Liver (tissue), 9 donors: ENCODE measurements around the gene KPNA2. TPM values are rescaled to one million over a fixed set of nuclear protein-coding genes. Genes with fewer than 3 reads are reported as not detected.
"Not testable (repeated sequence)": the region's sequence is repeated elsewhere in the genome, so short reads cannot be mapped to it uniquely, and the experiment has no call there.

ENCODE experiments used
- DNase-seq: peaks from one replicate; pipeline ENCODE4 v3.0.0-alpha.2; 2017; ENCODE audit warnings: low spot score
- H3K27ac ChIP-seq, 2 donors: one replicate each; pipeline ENCODE4 v1.7.0; 2013; ENCODE audit warnings: inconsistent platforms in 2 of 2, low read length in 2 of 2, control low read depth in 1 of 2, low read depth in 1 of 2, mild to moderate bottlenecking in 1 of 2
- H3K27me3 ChIP-seq, 4 donors: one replicate each; pipeline versions ENCODE4 v1.6.1 to v1.7.0; 2013; ENCODE audit warnings: low read length in 3 of 4, inconsistent platforms in 1 of 4, mild to moderate bottlenecking in 1 of 4, moderate library complexity in 1 of 4; ENCODE audit not compliant: control insufficient read depth in 4 of 4, insufficient read depth in 4 of 4
- H3K36me3 ChIP-seq, 4 donors: one replicate each; pipeline versions ENCODE4 v1.6.1 to v1.7.0; 2013; ENCODE audit warnings: low read length in 3 of 4, mild to moderate bottlenecking in 3 of 4, low read depth in 1 of 4, moderate library complexity in 1 of 4; ENCODE audit not compliant: control insufficient read depth in 4 of 4, insufficient read depth in 3 of 4
- H3K4me1 ChIP-seq, 4 donors: one replicate each; pipeline versions ENCODE4 v1.6.1 to v1.7.0; 2013; ENCODE audit warnings: low read length in 3 of 4, mild to moderate bottlenecking in 3 of 4, moderate library complexity in 1 of 4; ENCODE audit not compliant: control insufficient read depth in 4 of 4, insufficient read depth in 4 of 4
- H3K4me3 ChIP-seq, 3 donors: one replicate each; pipeline versions ENCODE4 v1.6.1 to v1.7.0; 2013; ENCODE audit warnings: low read length in 3 of 3, control low read depth in 1 of 3, low read depth in 1 of 3, mild to moderate bottlenecking in 1 of 3
- H3K9ac ChIP-seq, 2 donors: one replicate each; pipeline ENCODE4 v1.7.0; 2013; ENCODE audit warnings: low read length in 2 of 2, mild to moderate bottlenecking in 2 of 2, moderate library complexity in 2 of 2, control low read depth in 1 of 2, low read depth in 1 of 2
- H3K9me3 ChIP-seq, 4 donors: one replicate each; pipeline versions ENCODE4 v1.6.1 to v1.7.0; 2013; ENCODE audit warnings: low read length in 3 of 4; ENCODE audit not compliant: control insufficient read depth in 4 of 4
- EGR1 ChIP-seq, 2 donors: IDR thresholded peaks; 2 replicates each; pipeline ENCODE4 v1.6.1; 2016 to 2018; ENCODE audit warnings: antibody characterized with exemption in 2 of 2, low read depth in 2 of 2
- FOXA1 ChIP-seq: IDR thresholded peaks from 2 replicates; pipeline ENCODE4 v1.6.1; 2016; ENCODE audit warnings: antibody characterized with exemption
- FOXA2 ChIP-seq: IDR thresholded peaks from 2 replicates; pipeline ENCODE4 v1.6.1; 2016; ENCODE audit warnings: antibody characterized with exemption
- GABPA ChIP-seq, 2 donors: IDR thresholded peaks in 1 of 2; conservative IDR thresholded peaks in 1 of 2; 2 replicates each; pipeline ENCODE4 v1.6.1; 2016; ENCODE audit warnings: antibody characterized with exemption in 2 of 2, mild to moderate bottlenecking in 1 of 2, moderate library complexity in 1 of 2
- HNF4G ChIP-seq: IDR thresholded peaks from 2 replicates; pipeline ENCODE4 v1.6.1; 2016; ENCODE audit warnings: antibody characterized with exemption
- JUND ChIP-seq, 2 donors: IDR thresholded peaks; 2 replicates each; pipeline ENCODE4 v1.6.1; 2016; ENCODE audit warnings: antibody characterized with exemption in 2 of 2
- NR2F2 ChIP-seq: IDR thresholded peaks from 2 replicates; pipeline ENCODE4 v1.6.1; 2016; ENCODE audit warnings: antibody characterized with exemption
- RAD21 ChIP-seq, 2 donors: IDR thresholded peaks; 2 replicates each; pipeline ENCODE4 v1.6.1; 2016; ENCODE audit warnings: antibody characterized with exemption in 2 of 2, mild to moderate bottlenecking in 2 of 2
- RXRA ChIP-seq, 2 donors: IDR thresholded peaks; 2 replicates each; pipeline ENCODE4 v1.6.1; 2017 to 2018; ENCODE audit warnings: antibody characterized with exemption in 2 of 2, mild to moderate bottlenecking in 1 of 2
- SP1 ChIP-seq: IDR thresholded peaks from 2 replicates; pipeline ENCODE4 v1.6.1; 2018; ENCODE audit warnings: antibody characterized with exemption, mild to moderate bottlenecking
- YY1 ChIP-seq: IDR thresholded peaks from 2 replicates; pipeline ENCODE4 v1.6.1; 2016; ENCODE audit warnings: antibody characterized with exemption, mild to moderate bottlenecking
- WGBS: extraction: QIAGEN DNeasy Blood & Tissue Kit; methylation state at CpG from one replicate; pipeline ENCODE4 v1.1.7; 2013; 5-methylcytosine and 5-hydroxymethylcytosine counted together
- polyA plus RNA-seq, 2 donors: library from polyadenylated mRNA; stranded (reverse) in 1 of 2; unstranded in 1 of 2; fragments of 200-250 nt in 1 of 2; fragments of >200 nt in 1 of 2; fragmentation: Nextera tagmentation in 1 of 2; extraction: Ambion mirVana in 1 of 2; gene quantifications; one replicate each; pipeline versions ENCODE4 v1.2.1 to v1.2.3, GENCODE V29; 2013 to 2015
- total RNA-seq, 2 donors: library from RNA; depleted of rRNA; stranded (reverse); fragments of >200 nt; gene quantifications; one replicate each; pipeline ENCODE4 v1.2.3, GENCODE V29; 2014
- TF ChIP-seq, protein P1 (sequence below): IDR thresholded peaks from 2 replicates; pipeline ENCODE4 v1.6.1; 2016; ENCODE audit warnings: antibody characterized with exemption
- TF ChIP-seq, protein P2 (sequence below): fragments of 150-350 bp; IDR thresholded peaks from 2 replicates; pipeline ENCODE4 v1.5.1; 2017; ENCODE audit warnings: improper control_type of control experiment, low read depth, low read length; ENCODE audit not compliant: missing input control
- TF ChIP-seq, protein P3 (sequence below): IDR thresholded peaks from 2 replicates; pipeline ENCODE4 v1.6.1; 2016; ENCODE audit warnings: antibody characterized with exemption
- donor health status: healthy.
- donor health status: healthy.
- donor health status: healthy.
- donor health status: healthy.
- donor health status: healthy.

KPNA2 gene
- total and polyA plus RNA-seq, 4 donors: 10.5 to 61.1 (median 17.8) TPM

DNA sequence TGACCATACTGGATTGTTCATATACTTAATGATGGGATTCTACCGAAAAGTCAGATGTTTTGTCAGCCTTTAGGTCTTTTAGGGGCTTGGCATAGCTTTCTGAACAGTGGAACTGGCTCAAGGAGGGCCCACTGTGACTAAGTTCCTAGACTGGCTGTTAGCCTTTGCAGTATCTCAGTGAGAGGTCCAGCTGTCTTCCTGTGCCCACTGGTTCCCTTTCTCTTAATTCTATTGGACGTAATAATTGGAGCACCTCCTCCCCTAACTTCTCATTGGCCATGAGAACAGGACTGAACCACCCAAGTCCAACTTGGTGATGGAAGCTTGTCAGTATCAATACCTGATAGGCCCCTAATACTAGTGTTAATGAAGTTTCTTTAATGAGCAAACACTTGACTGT, 13.5 kb downstream of the KPNA2 start:
- Histone ChIP-seq H3K9me3 (no peaks in the 10 kb centered on the region), H3K9ac (no peak overlapping the region), H3K4me1 (no peaks in the 10 kb centered on the region), H3K4me3 (no peak overlapping the region), H3K27ac (no peak overlapping the region), H3K27me3 (no peaks in the 10 kb centered on the region), H3K36me3 (peaks cover 2 to 19% (median 7%) of the 10 kb centered on the region in 4 donors)
- no peak for DNase-seq
- TF ChIP-seq RAD21 (IDR thresholded peaks at IDR 0.05) (no peak), HNF4G (no peak), SP1 (no peak), EGR1 (IDR thresholded peaks at IDR 0.05; ENCODE audit: low read depth in 2 of 2) (no peak), FOXA1 (no peak), RXRA (IDR thresholded peaks at IDR 0.05) (no peak), FOXA2 (no peak), GABPA (IDR thresholded peaks at IDR 0.05 in 1 of 2, conservative IDR thresholded peaks at IDR 0.05 in 1 of 2) (no peak), JUND (IDR thresholded peaks at IDR 0.05) (no peak), YY1 (no peak), NR2F2 (no peak)
- TF ChIP-seq, protein P1, sequence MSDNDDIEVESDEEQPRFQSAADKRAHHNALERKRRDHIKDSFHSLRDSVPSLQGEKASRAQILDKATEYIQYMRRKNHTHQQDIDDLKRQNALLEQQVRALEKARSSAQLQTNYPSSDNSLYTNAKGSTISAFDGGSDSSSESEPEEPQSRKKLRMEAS: no peak
- TF ChIP-seq, protein P2, sequence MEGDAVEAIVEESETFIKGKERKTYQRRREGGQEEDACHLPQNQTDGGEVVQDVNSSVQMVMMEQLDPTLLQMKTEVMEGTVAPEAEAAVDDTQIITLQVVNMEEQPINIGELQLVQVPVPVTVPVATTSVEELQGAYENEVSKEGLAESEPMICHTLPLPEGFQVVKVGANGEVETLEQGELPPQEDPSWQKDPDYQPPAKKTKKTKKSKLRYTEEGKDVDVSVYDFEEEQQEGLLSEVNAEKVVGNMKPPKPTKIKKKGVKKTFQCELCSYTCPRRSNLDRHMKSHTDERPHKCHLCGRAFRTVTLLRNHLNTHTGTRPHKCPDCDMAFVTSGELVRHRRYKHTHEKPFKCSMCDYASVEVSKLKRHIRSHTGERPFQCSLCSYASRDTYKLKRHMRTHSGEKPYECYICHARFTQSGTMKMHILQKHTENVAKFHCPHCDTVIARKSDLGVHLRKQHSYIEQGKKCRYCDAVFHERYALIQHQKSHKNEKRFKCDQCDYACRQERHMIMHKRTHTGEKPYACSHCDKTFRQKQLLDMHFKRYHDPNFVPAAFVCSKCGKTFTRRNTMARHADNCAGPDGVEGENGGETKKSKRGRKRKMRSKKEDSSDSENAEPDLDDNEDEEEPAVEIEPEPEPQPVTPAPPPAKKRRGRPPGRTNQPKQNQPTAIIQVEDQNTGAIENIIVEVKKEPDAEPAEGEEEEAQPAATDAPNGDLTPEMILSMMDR: no peak
- TF ChIP-seq, protein P3, sequence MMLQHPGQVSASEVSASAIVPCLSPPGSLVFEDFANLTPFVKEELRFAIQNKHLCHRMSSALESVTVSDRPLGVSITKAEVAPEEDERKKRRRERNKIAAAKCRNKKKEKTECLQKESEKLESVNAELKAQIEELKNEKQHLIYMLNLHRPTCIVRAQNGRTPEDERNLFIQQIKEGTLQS: no peak
- WGBS: over 99% methylated on average over 2 of the region's 2 CpGs

DNA sequence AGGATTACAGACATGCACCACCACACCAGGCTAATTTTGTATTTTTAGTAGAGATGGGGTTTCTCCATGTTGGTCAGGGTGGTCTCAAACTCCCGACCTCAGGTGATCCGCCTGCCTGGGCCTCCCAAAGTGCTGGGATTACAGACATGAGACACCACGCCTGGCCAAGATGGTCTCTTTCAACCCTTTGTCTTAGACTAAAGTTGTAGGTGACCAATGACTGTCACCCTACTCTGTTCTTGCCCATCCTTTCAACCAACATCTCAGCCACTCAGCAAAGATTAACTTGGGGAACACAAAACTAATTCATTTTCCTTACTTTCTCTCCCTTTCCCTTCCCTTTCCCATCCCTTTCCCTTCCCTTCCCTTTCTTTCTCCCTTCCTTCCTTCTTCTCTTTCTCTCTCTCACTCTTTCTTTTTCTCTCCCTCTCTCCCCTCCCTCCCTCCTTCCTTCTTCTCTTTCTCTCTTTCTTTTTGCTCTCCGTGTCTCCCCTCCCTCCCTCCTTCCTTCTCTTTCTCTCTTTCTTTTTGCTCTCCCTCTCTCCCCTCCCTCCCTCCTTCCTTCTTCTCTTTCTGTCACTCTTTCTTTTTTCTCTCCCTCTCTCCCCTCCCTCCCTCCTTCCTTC, 14.4 kb downstream of the KPNA2 start:
- not testable (repeated sequence) for H3K9me3 ChIP-seq, H3K4me1 ChIP-seq, H3K9ac ChIP-seq, DNase-seq, H3K27me3 ChIP-seq, H3K27ac ChIP-seq, H3K4me3 ChIP-seq
- 90% methylated on average over 4 of the region's 4 CpGs for WGBS
- peaks cover 0 to 11% (median 5%) of the 10 kb centered on the region in 4 donors for H3K36me3 ChIP-seq

DNA sequence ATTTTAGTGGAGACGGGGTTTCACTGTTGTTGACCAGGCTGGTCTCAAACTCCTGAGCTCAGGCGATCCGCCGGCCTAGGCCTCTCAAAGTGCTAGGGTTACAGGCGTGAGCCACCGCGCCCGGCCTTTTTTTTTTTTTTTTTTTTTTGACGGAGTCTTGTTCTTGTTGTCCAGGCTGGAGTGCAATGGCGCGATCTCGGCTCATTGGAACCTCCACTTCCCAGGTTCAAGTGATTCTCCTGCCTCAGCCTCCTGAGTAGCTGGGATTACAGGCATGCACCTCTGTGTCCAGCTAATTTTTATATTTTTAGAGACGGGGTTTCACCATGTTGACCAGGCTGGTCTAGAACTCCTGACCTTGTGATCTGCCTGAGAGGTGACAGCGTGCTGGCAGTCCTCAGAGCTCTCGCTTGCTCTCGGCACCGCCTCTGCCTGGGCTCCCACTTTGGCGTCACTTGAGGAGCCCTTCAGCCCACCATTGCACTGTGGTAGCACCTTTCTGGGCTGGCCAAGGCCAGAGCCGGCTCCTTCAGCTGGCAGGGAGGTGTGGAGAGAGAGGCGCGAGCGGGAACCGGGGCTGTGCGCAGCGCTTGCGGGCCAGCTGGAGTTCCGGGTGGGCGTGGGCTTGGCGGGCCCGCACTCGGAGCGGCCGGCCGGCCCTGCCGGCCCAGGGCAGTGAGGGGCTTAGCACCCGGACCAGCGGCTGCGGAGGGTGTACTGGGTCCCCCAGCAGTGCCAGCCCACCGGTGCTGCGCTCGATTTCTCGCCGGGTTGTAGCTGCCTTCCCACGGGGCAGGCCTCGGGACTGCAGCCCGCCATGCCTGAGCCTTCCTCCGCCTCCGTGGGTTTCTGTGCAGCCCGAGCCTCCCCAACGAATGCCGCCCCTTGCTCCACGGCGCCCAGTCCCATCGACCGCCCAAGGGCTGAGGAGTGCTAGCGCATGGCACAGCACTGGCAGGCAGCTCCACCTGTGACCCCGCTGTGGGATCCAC, 16.1 kb downstream of the KPNA2 start:
- H3K9ac ChIP-seq, DNase-seq, H3K4me3 ChIP-seq, H3K4me1 ChIP-seq, H3K27me3 ChIP-seq, H3K27ac ChIP-seq, H3K9me3 ChIP-seq, H3K36me3 ChIP-seq: not testable (repeated sequence)
- WGBS: 96% methylated on average over 57 of the region's 57 CpGs
